DND-41 (cell line): Measurements from ENCODE around the gene CALCOCO2.

Experiments used
- ATAC-seq: fragments of 200-7000 bp; cut with Tn5 transposase; 3 replicates; pipeline ENCODE4 v1.9.1; 2021; ENCODE audit warnings: low read depth; ENCODE audit not compliant: insufficient read depth
- DNase-seq: peaks from one replicate; pipeline ENCODE4 v3.0.0-alpha.2; 2020
- H2AFZ ChIP-seq: 2 replicates; pipeline ENCODE4 v1.6.0; 2012; ENCODE audit warnings: low read depth, low read length
- H3K27ac ChIP-seq: 2 replicates; pipeline ENCODE4 v1.5.1; 2012; ENCODE audit warnings: low read length, inconsistent platforms
- H3K27me3 ChIP-seq: fragments of 200-600 bp; sonication (generic); 2 replicates; pipeline ENCODE4 v1.6.0; 2012; ENCODE audit warnings: low read length, mild to moderate bottlenecking, inconsistent platforms; ENCODE audit not compliant: insufficient read depth, poor library complexity
- H3K36me3 ChIP-seq: 2 replicates; pipeline ENCODE4 v1.5.1; 2012; ENCODE audit warnings: low read length, inconsistent platforms; ENCODE audit not compliant: insufficient read depth
- H3K4me1 ChIP-seq: 2 replicates; pipeline ENCODE4 v1.5.1; 2012; ENCODE audit warnings: mild to moderate bottlenecking, low read length; ENCODE audit not compliant: insufficient read depth
- H3K4me2 ChIP-seq: 2 replicates; pipeline ENCODE4 v1.6.0; 2012; ENCODE audit warnings: mild to moderate bottlenecking, moderate library complexity, low read length, inconsistent platforms; ENCODE audit not compliant: insufficient read depth
- H3K4me3 ChIP-seq, 2 experiments: fragments of 200-600 bp in 1 of 2; shearing (Covaris generic) in 1 of 2; 2 replicates each; pipeline ENCODE4 v1.5.1; 2012 to 2016; ENCODE audit warnings: inconsistent platforms in 2 of 2, low read length in 2 of 2, mild to moderate bottlenecking in 2 of 2, low read depth in 1 of 2, moderate library complexity in 1 of 2
- H3K79me2 ChIP-seq: 2 replicates; pipeline ENCODE4 v1.6.0; 2012; ENCODE audit warnings: low read length, inconsistent platforms; ENCODE audit not compliant: insufficient read depth
- H3K9ac ChIP-seq: 2 replicates; pipeline ENCODE4 v1.6.0; 2012; ENCODE audit warnings: low read depth, mild to moderate bottlenecking, inconsistent platforms, low read length, moderate library complexity
- H3K9me3 ChIP-seq: 2 replicates; pipeline ENCODE4 v1.5.1; 2012; ENCODE audit warnings: low read length, moderate library complexity, mild to moderate bottlenecking, inconsistent platforms; ENCODE audit not compliant: insufficient read depth, severe bottlenecking
- H4K20me1 ChIP-seq: 2 replicates; pipeline ENCODE4 v1.6.0; 2012; ENCODE audit warnings: low read length; ENCODE audit not compliant: insufficient read depth
- EZH2 ChIP-seq: IDR thresholded peaks from 3 replicates; pipeline ENCODE4 v1.6.1; 2012; ENCODE audit warnings: borderline replicate concordance, low read depth, mild to moderate bottlenecking, moderate library complexity, low read length, inconsistent platforms; ENCODE audit not compliant: severe bottlenecking
- TF ChIP-seq, protein P1 (sequence below): IDR thresholded peaks from 2 replicates; pipeline ENCODE4 v1.5.1; 2012; ENCODE audit warnings: borderline replicate concordance, low read length, moderate library complexity, mild to moderate bottlenecking; ENCODE audit not compliant: poor library complexity, severe bottlenecking; ENCODE audit errors: extremely low read depth

The CALCOCO2 gene

DNA sequence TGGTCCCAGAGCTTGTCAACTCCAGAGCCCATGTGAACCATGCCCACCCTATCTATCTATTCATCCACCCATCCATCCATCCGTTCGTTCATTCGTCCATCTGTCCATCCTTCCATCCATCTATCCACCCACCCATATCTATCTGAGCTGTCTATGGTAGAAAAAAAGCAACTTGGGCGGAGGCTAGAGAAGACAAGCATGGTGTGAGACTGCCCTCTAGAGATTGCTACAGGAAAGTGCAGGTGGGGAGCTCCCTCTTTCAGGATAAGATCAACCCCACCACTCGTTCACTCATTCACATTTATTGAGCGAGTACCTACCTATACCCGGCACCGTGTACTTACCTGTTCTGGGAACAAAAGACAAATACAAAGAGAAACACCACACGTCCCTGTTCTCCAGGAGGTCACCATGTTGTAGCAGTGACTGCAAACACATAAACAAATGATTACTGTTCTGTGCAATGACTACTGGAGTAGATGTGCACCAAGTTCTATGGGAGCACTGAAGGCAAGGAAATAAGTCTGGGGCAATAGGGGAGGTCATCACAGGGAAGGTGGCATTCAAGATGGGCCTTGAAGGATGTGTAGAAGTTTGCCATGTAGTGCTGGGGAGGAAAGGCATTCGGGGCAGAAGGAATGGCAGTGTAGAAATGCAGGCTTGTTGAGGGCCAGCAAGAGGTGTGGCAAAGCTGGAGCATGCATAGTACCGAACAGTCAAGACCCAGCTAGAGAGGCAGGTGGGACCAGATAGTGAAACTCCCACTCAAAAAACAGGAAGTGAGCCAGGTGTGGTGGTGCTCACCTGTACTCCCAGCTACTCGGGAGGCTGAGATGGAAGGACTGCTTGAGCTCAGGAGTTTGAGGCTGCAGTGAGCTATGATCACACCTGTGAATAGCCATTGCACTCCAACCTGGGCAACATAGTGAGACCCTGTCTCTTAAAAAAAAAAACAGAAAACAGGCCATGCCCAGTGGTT lies 48.4 kb downstream of the CALCOCO2 start:
- no peaks in the 10 kb centered on the region for H3K79me2 ChIP-seq
- H3K9me3 ChIP-seq: no peaks in the 10 kb centered on the region
- H3K9ac ChIP-seq: no peak overlapping the region
- no peak for TF ChIP-seq EZH2
- TF ChIP-seq, protein P1, sequence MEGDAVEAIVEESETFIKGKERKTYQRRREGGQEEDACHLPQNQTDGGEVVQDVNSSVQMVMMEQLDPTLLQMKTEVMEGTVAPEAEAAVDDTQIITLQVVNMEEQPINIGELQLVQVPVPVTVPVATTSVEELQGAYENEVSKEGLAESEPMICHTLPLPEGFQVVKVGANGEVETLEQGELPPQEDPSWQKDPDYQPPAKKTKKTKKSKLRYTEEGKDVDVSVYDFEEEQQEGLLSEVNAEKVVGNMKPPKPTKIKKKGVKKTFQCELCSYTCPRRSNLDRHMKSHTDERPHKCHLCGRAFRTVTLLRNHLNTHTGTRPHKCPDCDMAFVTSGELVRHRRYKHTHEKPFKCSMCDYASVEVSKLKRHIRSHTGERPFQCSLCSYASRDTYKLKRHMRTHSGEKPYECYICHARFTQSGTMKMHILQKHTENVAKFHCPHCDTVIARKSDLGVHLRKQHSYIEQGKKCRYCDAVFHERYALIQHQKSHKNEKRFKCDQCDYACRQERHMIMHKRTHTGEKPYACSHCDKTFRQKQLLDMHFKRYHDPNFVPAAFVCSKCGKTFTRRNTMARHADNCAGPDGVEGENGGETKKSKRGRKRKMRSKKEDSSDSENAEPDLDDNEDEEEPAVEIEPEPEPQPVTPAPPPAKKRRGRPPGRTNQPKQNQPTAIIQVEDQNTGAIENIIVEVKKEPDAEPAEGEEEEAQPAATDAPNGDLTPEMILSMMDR: peak; percentile 99
- H3K36me3 ChIP-seq: no peaks in the 10 kb centered on the region
- no peaks in the 10 kb centered on the region for H3K27me3 ChIP-seq
- peak; percentile 72 for DNase-seq
- H3K4me2 ChIP-seq: no peak overlapping the region
- no peak overlapping the region for H2AFZ ChIP-seq
- no peak overlapping the region for H3K4me3 ChIP-seq
- ATAC-seq: peak; percentile 90
- H3K4me1 ChIP-seq: no peaks in the 10 kb centered on the region
- H4K20me1 ChIP-seq: no peaks in the 10 kb centered on the region
- no peak overlapping the region for H3K27ac ChIP-seq

- H3K27me3 ChIP-seq: no peaks in the 10 kb centered on the region
- no peak for TF ChIP-seq EZH2
- TF ChIP-seq, protein P1: no peak
- no peak overlapping the region for H2AFZ ChIP-seq
- H3K9me3 ChIP-seq: no peaks in the 10 kb centered on the region
- H3K27ac ChIP-seq: no peak overlapping the region
- no peaks in the 10 kb centered on the region for H3K79me2 ChIP-seq
- H3K4me2 ChIP-seq: no peak overlapping the region
- no peak overlapping the region for H3K4me3 ChIP-seq
- H3K9ac ChIP-seq: no peak overlapping the region
- H3K4me1 ChIP-seq: peaks cover 10% of the 10 kb centered on the region
- H3K36me3 ChIP-seq: no peaks in the 10 kb centered on the region
- DNase-seq (no peak), ATAC-seq (no peak)
- no peaks in the 10 kb centered on the region for H4K20me1 ChIP-seq
Observed at GRCh38 chr17:48882272-48882671, 51.4 kb downstream of the CALCOCO2 start.

GRCh38 chr17:48883171-48883570 lies 52.3 kb downstream of the CALCOCO2 start:
- no peaks in the 10 kb centered on the region for H3K9me3 ChIP-seq
- TF ChIP-seq, protein P1: no peak
- no peak for TF ChIP-seq EZH2
- H3K27me3 ChIP-seq: no peaks in the 10 kb centered on the region
- H3K36me3 ChIP-seq: no peaks in the 10 kb centered on the region
- no peak overlapping the region for H3K4me2 ChIP-seq
- H3K4me3 ChIP-seq: no peak overlapping the region
- no peaks in the 10 kb centered on the region for H3K79me2 ChIP-seq
- H3K27ac ChIP-seq: no peak overlapping the region
- peaks cover 10% of the 10 kb centered on the region for H3K4me1 ChIP-seq
- DNase-seq: no peak
- H2AFZ ChIP-seq: no peak overlapping the region
- no peak overlapping the region for H3K9ac ChIP-seq
- no peaks in the 10 kb centered on the region for H4K20me1 ChIP-seq
- ATAC-seq: no peak
